Activated T-helper 2 cell treated with anti-CD3 and anti-CD28 coated beads, Interferon-gamma antibody, Interleukin-2, Interleukin-4, amounts not matched to agents 10 μg/mL and 5 μg/mL and 100 μg/mL, durations not matched to agents 14 hours and 24 hours and 36 hours (primary cell): ENCODE data around the gene MLEC. TPM values are rescaled to one million over a fixed set of nuclear protein-coding genes. Genes with fewer than 3 reads are reported as not detected.

Experiments used
- DNase-seq: peaks from one replicate; pipeline ENCODE4 v3.0.0; 2021; ENCODE audit warnings: low spot score
- H3K27ac Mint-ChIP-seq: one replicate; pipeline ENCODE4 v1.8.0; 2021; ENCODE audit warnings: mixed read lengths
- H3K27me3 Mint-ChIP-seq: one replicate; pipeline ENCODE4 v1.8.0; 2021; ENCODE audit warnings: low read depth, mixed read lengths
- H3K36me3 Mint-ChIP-seq: one replicate; pipeline ENCODE4 v1.8.0; 2021; ENCODE audit warnings: low read depth, mixed read lengths
- H3K4me1 Mint-ChIP-seq: one replicate; pipeline ENCODE4 v1.8.0; 2021; ENCODE audit warnings: low read depth, mixed read lengths
- H3K4me3 Mint-ChIP-seq: one replicate; pipeline ENCODE4 v1.8.0; 2021; ENCODE audit warnings: low read depth, mild to moderate bottlenecking, moderate library complexity, mixed read lengths
- H3K9me3 Mint-ChIP-seq: one replicate; pipeline ENCODE4 v1.8.0; 2021; ENCODE audit warnings: mixed read lengths
- intact Hi-C: fragments of 100-400 bp; cut with micrococcal nuclease; formaldehyde crosslinking; loops from one replicate; pipeline ENCODE4 v1.15.1; 2023
- total RNA-seq: library from RNA; stranded (reverse); gene quantifications from 2 replicates; pipeline ENCODE4 v1.2.3, GENCODE V29; 2022

Gene MLEC
- total RNA-seq, 1 donor from 2014 or later = 136 TPM

DNA sequence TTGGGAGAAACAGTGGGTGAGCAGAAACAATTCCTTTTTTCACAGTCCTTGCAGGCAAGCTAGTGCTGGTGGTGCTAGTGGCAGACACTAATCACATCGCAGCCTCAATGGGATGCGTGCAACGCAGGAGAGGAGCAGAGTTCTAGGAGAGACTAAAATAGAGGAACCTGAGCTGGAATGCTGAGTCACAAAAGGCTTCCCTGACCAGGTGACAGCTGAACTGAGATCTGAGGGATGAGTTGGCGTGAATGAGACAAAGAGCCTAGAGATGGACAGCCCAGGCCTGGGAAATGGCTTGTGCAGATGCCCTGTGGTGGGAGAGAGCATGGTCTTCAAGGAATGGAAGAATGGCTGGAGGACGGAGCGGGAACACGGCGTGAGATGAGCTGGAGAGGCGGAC lies 64.4 kb downstream of the MLEC start:
- no peaks in the 10 kb centered on the region for H3K27me3 Mint-ChIP-seq
- no peak overlapping the region for H3K27ac Mint-ChIP-seq
- intact Hi-C loops = no loop called here
- H3K4me1 Mint-ChIP-seq = no peaks in the 10 kb centered on the region
- no peak for DNase-seq
- peaks cover 8% of the 10 kb centered on the region for H3K36me3 Mint-ChIP-seq
- peaks cover 16% of the 10 kb centered on the region for H3K9me3 Mint-ChIP-seq
- no peak overlapping the region for H3K4me3 Mint-ChIP-seq

Other genes starting within 250 kb of the MLEC start
- gene COX6A1, start 249.0 kb upstream of the MLEC start, total RNA-seq = 328 and 333 TPM in 2 replicates
- 36.8 TPM in 2 replicates for gene TRIAP1, start 240.8 kb upstream of the MLEC start, total RNA-seq
- 30.4 and 38.0 TPM in 2 replicates for gene GATC, start 240.7 kb upstream of the MLEC start, total RNA-seq
- gene SRSF9, start 217.4 kb upstream of the MLEC start, total RNA-seq = 248 and 251 TPM in 2 replicates
- gene DYNLL1, start 191.0 kb upstream of the MLEC start, total RNA-seq = 323 and 329 TPM in 2 replicates
- gene COQ5, start 158.0 kb upstream of the MLEC start, total RNA-seq = 29.3 and 29.9 TPM in 2 replicates
- gene RNF10, start 152.8 kb upstream of the MLEC start, total RNA-seq = 177 and 200 TPM in 2 replicates
- 64.3 and 65.7 TPM in 2 replicates for gene POP5, start 105.7 kb upstream of the MLEC start, total RNA-seq
- 0.27 and 0.41 TPM in 2 replicates for gene CABP1, start 46.5 kb upstream of the MLEC start, total RNA-seq
- gene UNC119B, start 23.3 kb downstream of the MLEC start, total RNA-seq = 25.1 and 27.0 TPM in 2 replicates
- gene ACADS, start 38.7 kb downstream of the MLEC start, total RNA-seq = 16.4 and 16.6 TPM in 2 replicates
- gene SPPL3, start 217.2 kb downstream of the MLEC start, total RNA-seq = 33.4 and 38.2 TPM in 2 replicates